CD8-positive, alpha-beta memory T cell (primary cell): ENCODE results near the gene NT5C3B. TPM values are rescaled to one million over a fixed set of nuclear protein-coding genes. Genes with fewer than 3 reads are reported as not detected.
A peak's percentile ranks its signal among the peaks of the same experiment; 100 is the strongest.
"Not testable (repeated sequence)": the region's sequence is repeated elsewhere in the genome, so short reads cannot be mapped to it uniquely, and the experiment has no call there.

Source experiments
- CTCF ChIA-PET: fragments of 350-600 bp; sonication (Branson Sonifier 250); formaldehyde crosslinking; loops from one replicate; lab custom pipeline; 2021; ENCODE audit warnings: antibody characterized with exemption; lab: Charles Lee
- POLR2A ChIA-PET: fragments of 350-600 bp; sonication (Branson Sonifier 250); formaldehyde crosslinking; loops from one replicate; lab custom pipeline; 2021; ENCODE audit warnings: antibody characterized with exemption; lab: Charles Lee
- DNase-seq, 5 donors: peaks; one replicate each; pipeline versions ENCODE4 v3.0.0 to v3.0.0-alpha.2; 2020 to 2022; ENCODE audit warnings: mixed read lengths in 1 of 5
- H3K27ac ChIP-seq: one replicate; pipeline ENCODE4 v1.7.0; 2013; ENCODE audit warnings: low read depth, mild to moderate bottlenecking, low read length, moderate library complexity
- H3K27me3 ChIP-seq: 2 replicates; pipeline ENCODE4 v1.7.0; 2013; ENCODE audit warnings: low read length, mild to moderate bottlenecking; ENCODE audit not compliant: insufficient read depth, poor library complexity, severe bottlenecking
- H3K36me3 ChIP-seq: 2 replicates; pipeline ENCODE4 v1.7.0; 2013; ENCODE audit warnings: mild to moderate bottlenecking, low read length, moderate library complexity; ENCODE audit not compliant: insufficient read depth
- H3K4me1 ChIP-seq: 2 replicates; pipeline ENCODE4 v1.7.0; 2013; ENCODE audit warnings: mild to moderate bottlenecking, low read length, moderate library complexity; ENCODE audit not compliant: insufficient read depth
- H3K4me3 ChIP-seq: 2 replicates; pipeline ENCODE4 v1.7.0; 2013; ENCODE audit warnings: mild to moderate bottlenecking, low read length
- H3K9me3 ChIP-seq: 2 replicates; pipeline ENCODE4 v1.7.0; 2013; ENCODE audit warnings: mild to moderate bottlenecking, low read length
- H3K27ac Mint-ChIP-seq, 8 donors: one replicate each; pipeline ENCODE4 v1.8.0; 2020 to 2021; ENCODE audit warnings: mixed read lengths in 8 of 8, mild to moderate bottlenecking in 6 of 8, inconsistent platforms in 3 of 8, moderate library complexity in 3 of 8
- H3K27me3 Mint-ChIP-seq, 2 donors: one replicate each; pipeline ENCODE4 v1.8.0; 2020 to 2021; ENCODE audit warnings: mixed read lengths in 2 of 2, mild to moderate bottlenecking in 1 of 2, moderate library complexity in 1 of 2
- H3K36me3 Mint-ChIP-seq, 3 donors: one replicate each; pipeline ENCODE4 v1.8.0; 2020 to 2021; ENCODE audit warnings: mixed read lengths in 3 of 3, inconsistent platforms in 1 of 3, mild to moderate bottlenecking in 1 of 3
- H3K4me1 Mint-ChIP-seq, 3 donors: one replicate each; pipeline ENCODE4 v1.8.0; 2020 to 2021; ENCODE audit warnings: mixed read lengths in 3 of 3, inconsistent platforms in 1 of 3, mild to moderate bottlenecking in 1 of 3
- H3K4me3 Mint-ChIP-seq, 7 donors: one replicate each; pipeline ENCODE4 v1.8.0; 2020 to 2021; ENCODE audit warnings: mixed read lengths in 7 of 7, mild to moderate bottlenecking in 6 of 7, moderate library complexity in 4 of 7, inconsistent platforms in 2 of 7
- H3K9me3 Mint-ChIP-seq, 5 donors: one replicate each; pipeline ENCODE4 v1.8.0; 2020 to 2022; ENCODE audit warnings: mixed read lengths in 5 of 5, mild to moderate bottlenecking in 3 of 5, moderate library complexity in 2 of 5, inconsistent platforms in 1 of 5
- polyA plus RNA-seq: library from polyadenylated mRNA; unstranded; fragments of 300-500 nt; fragmentation: Illumina TruSeq; gene quantifications from one replicate; pipeline ENCODE4 v1.2.3, GENCODE V29; 2021
- total RNA-seq, 2 experiments: library from RNA; stranded (reverse); gene quantifications; one replicate each; pipeline ENCODE4 v1.2.3, GENCODE V29; 2021

NT5C3B gene
- total and polyA plus RNA-seq, 3 experiments from 2014 or later = 45.0 to 50.2 (median 48.5) TPM

GRCh38 chr17:41839448-41839847 is 3.4 kb upstream of the NT5C3B start:
- H3K4me3 Mint-ChIP-seq = peak overlapping the region in 1 of 7 donors; percentile 45
- H3K27ac ChIP-seq, H3K9me3 Mint-ChIP-seq, DNase-seq, POLR2A ChIA-PET, H3K27ac Mint-ChIP-seq, CTCF ChIA-PET, H3K4me3 ChIP-seq, H3K9me3 ChIP-seq, H3K36me3 Mint-ChIP-seq, H3K27me3 ChIP-seq, H3K27me3 Mint-ChIP-seq, H3K36me3 ChIP-seq: not testable (repeated sequence)
- H3K4me1 ChIP-seq = peaks cover 17% of the 10 kb centered on the region
- H3K4me1 Mint-ChIP-seq = peaks cover 11 to 18% (median 12%) of the 10 kb centered on the region in 3 donors

GRCh38 chr17:41837761-41838538 is 1.9 kb upstream of the NT5C3B start, which contains the start of gene KLHL10:
KLHL10 (plus strand) TSS chr17:41837825; CDS start chr17:41837933, 108 bp downstream.
- H3K4me3 Mint-ChIP-seq = peak within 1 kb of the TSS; percentile 83 to 92 (median 86)
- Histone ChIP-seq H3K27me3 (no peaks in the 10 kb centered on the region), H3K4me3 (peak within 1 kb of the TSS; percentile 56), H3K27ac (no peak within 1 kb of the TSS), H3K36me3 (no peaks in the 10 kb centered on the region), H3K9me3 (no peaks in the 10 kb centered on the region), H3K4me1 (peaks cover 17% of the 10 kb centered on the region)
- H3K27ac Mint-ChIP-seq = peak within 1 kb of the TSS in 4 of 8 donors; percentile 11 to 87 (median 26)
- ChIA-PET CTCF (interaction anchor here (1.2 kb wide), 2 partner anchors 21 to 26 kb away, joined by 3 read pairs; partner anchors contain the start of gene P3H4), POLR2A (interaction anchor here (0.6 kb wide), 1 partner anchor 50 kb away, joined by 4 read pairs; no protein-coding TSS in a partner anchor)
- H3K9me3 Mint-ChIP-seq = no peaks in the 10 kb centered on the region
- H3K36me3 Mint-ChIP-seq = peaks cover 0 to 8% (median 1%) of the 10 kb centered on the region in 3 donors
- peaks cover 11 to 23% (median 13%) of the 10 kb centered on the region in 3 donors for H3K4me1 Mint-ChIP-seq
- H3K27me3 Mint-ChIP-seq = peaks cover 0 to 3% of the 10 kb centered on the region in 2 donors
- DNase-seq = no peak

- CTCF ChIA-PET = interaction anchor here (1.2 kb wide), 1 partner anchor 22 kb away, joined by 3 read pairs; no protein-coding TSS in a partner anchor
Observed at GRCh38 chr17:41836550-41837196, 641 bp upstream of the NT5C3B start.

GRCh38 chr17:41835214-41835799 is 725 bp downstream of the NT5C3B start:
- Mint-ChIP-seq H3K4me3 (peak overlapping the region; percentile 85 to 92 (median 87)), H3K9me3 (no peaks in the 10 kb centered on the region), H3K27me3 (peaks cover 0 to 3% of the 10 kb centered on the region in 2 donors), H3K36me3 (peaks cover 0 to 27% (median 5%) of the 10 kb centered on the region in 3 donors), H3K27ac (peak overlapping the region in 7 of 8 donors; percentile 21 to 86 (median 64)), H3K4me1 (peaks cover 11 to 23% (median 13%) of the 10 kb centered on the region in 3 donors)
- Histone ChIP-seq H3K4me1 (peaks cover 17% of the 10 kb centered on the region), H3K27ac (no peak overlapping the region), H3K27me3 (no peaks in the 10 kb centered on the region), H3K4me3 (peak overlapping the region; percentile 52), H3K36me3 (no peaks in the 10 kb centered on the region), H3K9me3 (no peaks in the 10 kb centered on the region)
- DNase-seq = no peak
- ChIA-PET POLR2A (interaction anchor here (1.1 kb wide), 1 partner anchor 8 kb away, joined by 3 read pairs; no protein-coding TSS in a partner anchor), CTCF (no interaction called here)

More at GRCh38 chr17:41836550-41837196, 641 bp upstream of the NT5C3B start:
- DNase-seq = no peak
- peak overlapping the region; percentile 56 for H3K4me3 ChIP-seq
- no peaks in the 10 kb centered on the region for H3K27me3 ChIP-seq
- Mint-ChIP-seq H3K4me3 (peak overlapping the region; percentile 83 to 92 (median 86)), H3K27ac (peak overlapping the region in 6 of 8 donors; percentile 11 to 91 (median 64)), H3K36me3 (peaks cover 0 to 16% (median 1%) of the 10 kb centered on the region in 3 donors), H3K9me3 (no peaks in the 10 kb centered on the region), H3K27me3 (peaks cover 0 to 3% of the 10 kb centered on the region in 2 donors), H3K4me1 (peaks cover 11 to 23% (median 13%) of the 10 kb centered on the region in 3 donors)
- H3K9me3 ChIP-seq = no peaks in the 10 kb centered on the region
- peaks cover 17% of the 10 kb centered on the region for H3K4me1 ChIP-seq
- H3K36me3 ChIP-seq = no peaks in the 10 kb centered on the region
- POLR2A ChIA-PET = interaction anchor here (0.6 kb wide), 2 partner anchors 25 to 36 kb away, joined by 3 to 7 read pairs; no protein-coding TSS in a partner anchor
- H3K27ac ChIP-seq = no peak overlapping the region

GRCh38 chr17:41829961-41830360 is 6.1 kb downstream of the NT5C3B start:
- ChIA-PET POLR2A (interaction anchor here (0.5 kb wide), 1 partner anchor 125 kb away, joined by 6 read pairs; no protein-coding TSS in a partner anchor), CTCF (interaction anchor here (1.8 to 3.3 kb wide), 2 partner anchors 14 to 19 kb away, joined by 6 to 15 read pairs; partner anchors contain the start of gene P3H4)
- not testable (repeated sequence) for H3K4me1 Mint-ChIP-seq, H3K27me3 Mint-ChIP-seq, H3K9me3 ChIP-seq, DNase-seq, H3K4me3 ChIP-seq, H3K4me3 Mint-ChIP-seq, H3K4me1 ChIP-seq, H3K27ac ChIP-seq, H3K27me3 ChIP-seq, H3K36me3 ChIP-seq, H3K9me3 Mint-ChIP-seq
- peak overlapping the region in 1 of 8 donors; percentile 20 for H3K27ac Mint-ChIP-seq
- H3K36me3 Mint-ChIP-seq = peaks cover 0 to 63% (median 7%) of the 10 kb centered on the region in 3 donors

GRCh38 chr17:41825175-41825845 is 10.7 kb downstream of the NT5C3B start:
- ChIA-PET CTCF (no interaction called here), POLR2A (no interaction called here)
- Histone ChIP-seq H3K27ac (no peak overlapping the region), H3K27me3 (no peaks in the 10 kb centered on the region), H3K36me3 (no peaks in the 10 kb centered on the region), H3K4me3 (no peak overlapping the region), H3K9me3 (no peaks in the 10 kb centered on the region), H3K4me1 (no peaks in the 10 kb centered on the region)
- Mint-ChIP-seq H3K9me3 (no peaks in the 10 kb centered on the region), H3K36me3 (peaks cover 0 to 42% (median 2%) of the 10 kb centered on the region in 3 donors), H3K4me1 (no peaks in the 10 kb centered on the region), H3K4me3 (peak overlapping the region in 1 of 7 donors; percentile 23), H3K27ac (peak overlapping the region in 1 of 8 donors; percentile 78), H3K27me3 (peaks cover 0 to 1% of the 10 kb centered on the region in 2 donors)
- no peak for DNase-seq

- ChIA-PET CTCF (interaction anchor here (0.7 kb wide), 1 partner anchor 1556 kb away, joined by 3 read pairs; no protein-coding TSS in a partner anchor), POLR2A (interaction anchor here (0.7 kb wide), 1 partner anchor 8 kb away, joined by 4 read pairs; no protein-coding TSS in a partner anchor)
- Histone ChIP-seq H3K36me3 (no peaks in the 10 kb centered on the region), H3K27ac (no peak overlapping the region), H3K9me3 (no peaks in the 10 kb centered on the region), H3K27me3 (no peaks in the 10 kb centered on the region), H3K4me1 (no peaks in the 10 kb centered on the region), H3K4me3 (no peak overlapping the region)
- H3K36me3 Mint-ChIP-seq = peaks cover 0 to 32% (median 0%) of the 10 kb centered on the region in 3 donors
- DNase-seq = no peak
- no peak overlapping the region for H3K4me3 Mint-ChIP-seq
- H3K4me1 Mint-ChIP-seq = no peaks in the 10 kb centered on the region
- H3K27ac Mint-ChIP-seq = no peak overlapping the region
- H3K9me3 Mint-ChIP-seq = no peaks in the 10 kb centered on the region
- peaks cover 4% of the 10 kb centered on the region in 2 donors for H3K27me3 Mint-ChIP-seq
Observed at GRCh38 chr17:41824086-41824485, 11.9 kb downstream of the NT5C3B start.
